ENCODE measurements around the gene OR6N1. TPM values are rescaled to one million over a fixed set of nuclear protein-coding genes. Genes with fewer than 3 reads are reported as not detected.

OR6N1 gene
- polyA plus RNA-seq, 1 donor (not counting 4 experiments of a cell fraction or from before 2014, with no cell fraction given) = not detected

GRCh38 chr1:158720620-158721019, 51.4 kb downstream of the OR6N1 start, which contains the start of gene OR6K3:
OR6K3 (minus strand) TSS chr1:158720720; CDS start chr1:158718115, 2,605 bp downstream.
- no peaks in the 10 kb centered on the region for H3K36me3 ChIP-seq (ENCODE audit: control insufficient read depth in 2 of 2, extremely low read depth in 1 of 2, insufficient read depth in 2 of 2, low read length in 2 of 2)
- no peaks in the 10 kb centered on the region for H3K79me2 ChIP-seq (ENCODE audit: control insufficient read depth, insufficient read depth, low read length)
- H4K20me1 ChIP-seq (ENCODE audit: control insufficient read depth, extremely low read depth, insufficient read depth, low read length) = no peaks in the 10 kb centered on the region
- FAIRE-seq (no peak), DNase-seq (ENCODE audit: low read depth, low spot score) (no peak)
- no peaks in the 10 kb centered on the region for H3K4me1 ChIP-seq (ENCODE audit: control insufficient read depth, extremely low read depth, insufficient read depth, low read length)
- no peaks in the 10 kb centered on the region for H3K9me1 ChIP-seq (ENCODE audit: control insufficient read depth, extremely low read depth, insufficient read depth, low read length)
- H3K27me3 ChIP-seq (ENCODE audit: control insufficient read depth, extremely low read depth, insufficient read depth, low read length) = no peaks in the 10 kb centered on the region
- H3K27ac ChIP-seq (ENCODE audit: control insufficient read depth, insufficient read depth, low read length) = no peak within 1 kb of the TSS
- H3K4me3 ChIP-seq (ENCODE audit: control insufficient read depth in 2 of 3, extremely low read depth in 1 of 3, insufficient read depth in 2 of 3, low read depth in 1 of 3, low read length in 3 of 3) = no peak within 1 kb of the TSS
- no peak within 1 kb of the TSS for H2AFZ ChIP-seq (ENCODE audit: control insufficient read depth, low read length)
- H3K4me2 ChIP-seq (ENCODE audit: control insufficient read depth, extremely low read depth, insufficient read depth, low read depth, low read length) = no peak within 1 kb of the TSS
- dilution Hi-C loops (cut with MboI; ENCODE audit: extremely low pct_ligation_motif_present, low sequenced_read_pairs) = no loop called here
- no peaks in the 10 kb centered on the region for H3K9me3 ChIP-seq (ENCODE audit: control insufficient read depth, low read depth, low read length)
- no peak for TF ChIP-seq CTCF (optimal IDR thresholded peaks at IDR 0.05 in 1 of 3, IDR thresholded peaks at IDR 0.05 in 1 of 3, conservative IDR thresholded peaks at IDR 0.05 in 1 of 3; ENCODE audit: extremely low read depth in 1 of 3, insufficient read depth in 2 of 3, low read length in 3 of 3)
- no peak for TF ChIP-seq EZH2 (IDR thresholded peaks at IDR 0.05; ENCODE audit: low read length)
- H3K9ac ChIP-seq (ENCODE audit: control insufficient read depth, extremely low read depth, insufficient read depth, low read length) = no peak within 1 kb of the TSS

GRCh38 chr1:158719664-158720063, 52.3 kb downstream of the OR6N1 start:
- TF ChIP-seq CTCF (optimal IDR thresholded peaks at IDR 0.05 in 1 of 3, IDR thresholded peaks at IDR 0.05 in 1 of 3, conservative IDR thresholded peaks at IDR 0.05 in 1 of 3; ENCODE audit: extremely low read depth in 1 of 3, insufficient read depth in 2 of 3, low read length in 3 of 3) = no peak
- TF ChIP-seq EZH2 (IDR thresholded peaks at IDR 0.05; ENCODE audit: low read length) = no peak
- Histone ChIP-seq H3K9me3 (ENCODE audit: control insufficient read depth, low read depth, low read length) (no peaks in the 10 kb centered on the region), H3K4me3 (ENCODE audit: control insufficient read depth in 2 of 3, extremely low read depth in 1 of 3, insufficient read depth in 2 of 3, low read depth in 1 of 3, low read length in 3 of 3) (no peak overlapping the region), H3K79me2 (ENCODE audit: control insufficient read depth, insufficient read depth, low read length) (no peaks in the 10 kb centered on the region), H3K9me1 (ENCODE audit: control insufficient read depth, extremely low read depth, insufficient read depth, low read length) (no peaks in the 10 kb centered on the region), H3K9ac (ENCODE audit: control insufficient read depth, extremely low read depth, insufficient read depth, low read length) (no peak overlapping the region), H3K27ac (ENCODE audit: control insufficient read depth, insufficient read depth, low read length) (no peak overlapping the region), H3K27me3 (ENCODE audit: control insufficient read depth, extremely low read depth, insufficient read depth, low read length) (no peaks in the 10 kb centered on the region), H3K4me1 (ENCODE audit: control insufficient read depth, extremely low read depth, insufficient read depth, low read length) (no peaks in the 10 kb centered on the region), H3K36me3 (ENCODE audit: control insufficient read depth in 2 of 2, extremely low read depth in 1 of 2, insufficient read depth in 2 of 2, low read length in 2 of 2) (no peaks in the 10 kb centered on the region), H3K4me2 (ENCODE audit: control insufficient read depth, extremely low read depth, insufficient read depth, low read depth, low read length) (no peak overlapping the region), H2AFZ (ENCODE audit: control insufficient read depth, low read length) (no peak overlapping the region), H4K20me1 (ENCODE audit: control insufficient read depth, extremely low read depth, insufficient read depth, low read length) (no peaks in the 10 kb centered on the region)
- FAIRE-seq (no peak), DNase-seq (ENCODE audit: low read depth, low spot score) (no peak)
- dilution Hi-C loops (cut with MboI; ENCODE audit: extremely low pct_ligation_motif_present, low sequenced_read_pairs) = no loop called here
